Limb (tissue), 2 donors: ENCODE measurements around the gene ARIH1.
"Not testable (repeated sequence)": the region's sequence is repeated elsewhere in the genome, so short reads cannot be mapped to it uniquely, and the experiment has no call there.

Experiments
- DNase-seq, 2 donors: peaks; one replicate each; pipeline ENCODE4 v3.0.0-alpha.2; 2016; ENCODE audit errors: extremely low spot score in 2 of 2

The ARIH1 gene

GRCh38 chr15:72599855-72600464, 125.8 kb downstream of the ARIH1 start:
- DNase-seq: peak in 1 of 2 donors; percentile 42

- DNase-seq: no peak
Observed at GRCh38 chr15:72604794-72605193, 130.7 kb downstream of the ARIH1 start.

DNA sequence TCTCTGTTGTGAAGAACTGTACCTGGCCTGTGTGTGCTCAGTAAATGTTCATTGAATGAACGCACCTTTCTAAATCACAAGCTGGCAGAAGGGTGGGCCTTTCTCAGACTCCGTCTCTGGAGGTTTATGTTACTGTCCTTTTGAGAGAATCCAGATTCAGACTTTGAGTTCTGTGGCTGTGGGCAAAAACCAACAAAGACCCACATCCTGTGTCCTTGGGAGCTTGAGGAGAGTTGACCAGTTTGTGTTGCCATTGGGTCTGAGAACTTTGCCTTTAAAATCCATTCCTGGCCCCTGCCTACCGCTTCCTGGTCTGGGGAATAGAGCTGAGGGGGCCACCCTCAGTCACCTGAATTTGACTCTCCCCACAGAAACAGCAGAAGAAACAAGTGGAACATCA, 134.0 kb downstream of the ARIH1 start:
- DNase-seq: not testable (repeated sequence)

GRCh38 chr15:72609862-72610261, 135.7 kb downstream of the ARIH1 start:
- no peak for DNase-seq

GRCh38 chr15:72612324-72612723, 138.2 kb downstream of the ARIH1 start:
- DNase-seq: not testable (repeated sequence)

DNA sequence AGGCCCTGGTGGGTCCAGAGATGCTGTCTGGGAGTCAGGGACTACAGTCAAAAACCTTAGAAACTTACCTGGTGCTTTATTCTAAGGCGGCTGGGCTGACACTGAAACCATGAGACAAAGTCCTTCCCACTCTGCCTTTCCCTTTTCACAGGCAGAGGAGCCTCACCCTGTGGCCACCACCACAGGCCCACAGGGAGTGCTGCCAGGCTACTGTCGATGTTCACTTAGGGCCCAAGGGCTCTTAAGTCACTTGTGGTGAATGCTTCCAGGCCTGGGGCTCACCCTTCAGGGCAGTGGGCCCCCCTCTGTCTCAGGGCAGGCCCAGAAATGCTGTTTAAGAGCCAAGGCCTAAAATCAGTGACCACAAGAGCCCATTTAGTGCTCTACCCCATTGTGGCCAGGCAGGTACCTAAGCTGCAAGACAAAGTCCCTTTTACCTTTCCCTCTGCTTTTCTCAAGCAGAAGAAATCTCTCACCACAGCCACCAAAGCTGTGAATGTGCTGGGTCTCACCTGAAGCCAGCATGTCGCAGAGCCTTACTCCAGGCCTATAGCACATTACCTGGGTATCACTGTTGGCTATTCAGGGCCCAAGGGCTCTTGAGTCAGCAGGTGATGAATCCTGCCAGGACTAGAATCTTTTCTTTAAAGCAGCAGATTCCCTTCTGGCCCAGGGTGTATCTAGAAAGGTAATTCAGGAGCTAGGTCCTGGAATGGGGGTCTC, 140.8 kb downstream of the ARIH1 start:
- DNase-seq: no peak

- DNase-seq: not testable (repeated sequence)
Observed at GRCh38 chr15:72615533-72616233, 141.6 kb downstream of the ARIH1 start.

GRCh38 chr15:72616491-72617210, 142.5 kb downstream of the ARIH1 start:
- no peak for DNase-seq

DNA sequence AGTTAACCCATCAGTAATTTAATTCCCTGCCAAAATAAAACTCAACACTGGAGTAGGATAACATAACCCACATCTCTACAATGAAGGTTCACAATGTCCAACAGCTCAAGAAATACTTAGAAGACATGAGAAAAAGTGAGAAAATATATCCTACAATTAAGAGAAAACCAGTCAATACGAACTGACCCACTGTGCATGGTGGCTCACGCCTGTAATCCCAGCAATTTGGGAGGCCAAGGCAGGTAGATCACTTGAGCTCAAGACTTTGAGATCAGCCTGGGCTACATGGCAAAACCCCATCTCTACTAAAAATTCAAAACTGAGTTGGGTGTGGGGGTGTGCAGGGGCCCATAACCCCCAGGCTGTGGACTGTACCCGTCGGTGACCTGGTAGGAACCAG, 149.7 kb downstream of the ARIH1 start:
- not testable (repeated sequence) for DNase-seq

- not testable (repeated sequence) for DNase-seq
Observed at GRCh38 chr15:72626153-72626552, 152.0 kb downstream of the ARIH1 start.

DNA sequence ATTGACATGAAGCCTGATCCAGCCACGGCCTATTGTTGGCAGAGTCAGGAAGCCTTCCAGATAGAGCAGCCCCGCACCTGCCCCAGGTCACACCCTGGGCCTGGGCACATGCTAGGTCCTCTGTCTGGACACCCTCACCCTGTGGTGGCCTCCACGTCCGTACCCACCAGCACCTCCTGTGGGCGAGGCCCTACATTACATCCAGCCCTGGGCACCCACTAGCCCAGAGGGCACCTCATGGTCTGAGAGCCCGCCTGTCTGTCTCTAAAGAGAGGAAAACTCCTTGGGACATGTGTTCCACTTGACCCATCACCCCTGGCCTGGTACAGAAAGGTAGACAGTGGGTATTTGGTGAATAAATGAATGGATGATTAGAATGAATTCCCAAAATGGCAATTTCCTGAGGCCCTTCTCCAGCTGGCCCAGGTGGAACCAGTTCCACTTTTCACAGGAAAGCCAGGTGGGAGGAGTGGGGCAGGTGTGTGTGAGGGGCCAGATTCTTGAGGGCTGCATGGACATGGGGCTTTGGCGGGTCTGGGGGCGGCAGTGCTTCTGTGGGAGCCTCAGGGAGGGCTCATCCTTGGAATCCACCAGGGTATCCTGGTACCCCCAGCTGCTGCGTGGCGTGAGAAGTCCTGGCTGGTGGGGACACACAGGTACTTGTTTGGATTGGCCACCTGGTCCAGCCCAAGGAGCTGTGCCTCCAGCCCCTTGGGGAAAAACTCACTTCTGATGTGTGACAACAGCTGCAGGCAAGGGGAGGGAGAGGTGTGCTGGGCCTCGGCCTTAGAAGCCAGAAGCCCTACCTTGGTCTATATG, 154.3 kb downstream of the ARIH1 start:
- not testable (repeated sequence) for DNase-seq

GRCh38 chr15:72629068-72629570, 155.0 kb downstream of the ARIH1 start:
- not testable (repeated sequence) for DNase-seq

DNA sequence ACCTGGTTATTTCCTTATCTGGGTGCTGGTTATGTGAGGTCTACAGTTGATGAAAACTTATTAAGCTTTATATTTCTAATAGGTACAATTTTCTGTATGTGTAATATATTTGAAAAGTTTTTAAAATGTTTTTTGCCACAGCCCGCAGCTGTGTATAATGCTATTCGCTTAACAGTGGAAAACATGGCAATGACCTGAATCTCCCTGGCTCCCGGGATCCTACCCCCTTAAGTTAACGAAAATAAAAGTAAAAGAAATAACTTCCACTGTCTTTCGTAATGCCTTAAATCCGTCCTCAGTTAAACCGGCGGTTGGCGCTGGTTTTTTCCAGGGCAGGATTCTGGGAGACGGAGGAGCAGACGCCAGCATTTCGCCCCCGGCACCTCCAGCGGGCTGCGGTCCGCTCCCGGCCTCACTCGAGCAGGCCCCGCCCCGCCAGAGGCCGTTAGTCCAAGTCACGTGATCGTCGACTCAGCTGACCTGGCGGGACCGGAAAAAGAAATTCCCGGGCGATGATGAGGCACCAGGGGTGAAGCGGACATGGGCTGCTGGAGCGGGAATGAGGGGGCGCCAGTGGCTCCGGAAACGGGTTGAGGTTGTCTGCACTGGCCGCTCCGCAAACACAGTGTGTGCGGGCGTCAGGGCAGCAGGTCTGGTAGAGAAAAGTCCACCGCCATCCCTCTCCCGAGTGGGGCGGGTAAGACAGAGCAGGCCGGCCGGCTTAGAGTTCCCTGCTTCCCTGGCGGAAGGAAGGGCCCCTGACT, 162.6 kb downstream of the ARIH1 start:
- DNase-seq: peak; percentile 21 to 74

DNA sequence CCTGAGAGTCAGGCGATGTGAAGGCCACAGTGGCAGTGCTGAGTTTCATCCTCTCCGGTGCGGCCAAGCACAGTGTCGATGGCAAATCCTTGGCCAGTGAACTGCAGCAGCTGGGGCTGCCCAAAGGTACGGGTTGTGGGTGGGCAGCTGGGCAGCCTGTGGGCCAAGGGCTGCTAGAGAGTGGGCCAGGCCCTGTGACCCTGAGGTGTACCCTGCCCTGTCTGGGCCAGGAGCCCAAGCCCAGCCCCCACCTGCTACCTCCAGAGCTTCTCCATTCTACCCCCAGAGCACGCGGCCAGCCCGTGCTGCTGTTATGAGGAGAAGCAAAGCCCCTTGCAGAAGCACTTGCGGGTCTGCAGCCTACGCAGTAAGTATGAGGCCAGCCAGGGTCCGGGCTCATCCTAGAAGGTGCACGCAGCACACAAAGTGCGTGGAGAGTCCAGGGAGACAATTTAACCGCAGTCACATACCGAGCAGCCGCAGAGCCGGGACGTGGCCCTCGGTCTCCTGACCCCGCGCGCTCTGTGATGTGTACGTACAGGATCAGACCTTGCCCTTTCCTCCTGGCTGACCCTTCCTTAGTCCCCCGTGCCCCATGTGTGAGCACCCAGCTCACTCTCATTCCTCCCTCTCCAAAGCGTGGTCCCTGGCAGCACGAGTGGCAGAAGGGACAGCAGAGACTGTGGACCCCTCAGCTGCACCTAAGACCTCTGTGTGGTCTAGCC, 165.8 kb downstream of the ARIH1 start:
- not testable (repeated sequence) for DNase-seq

DNA sequence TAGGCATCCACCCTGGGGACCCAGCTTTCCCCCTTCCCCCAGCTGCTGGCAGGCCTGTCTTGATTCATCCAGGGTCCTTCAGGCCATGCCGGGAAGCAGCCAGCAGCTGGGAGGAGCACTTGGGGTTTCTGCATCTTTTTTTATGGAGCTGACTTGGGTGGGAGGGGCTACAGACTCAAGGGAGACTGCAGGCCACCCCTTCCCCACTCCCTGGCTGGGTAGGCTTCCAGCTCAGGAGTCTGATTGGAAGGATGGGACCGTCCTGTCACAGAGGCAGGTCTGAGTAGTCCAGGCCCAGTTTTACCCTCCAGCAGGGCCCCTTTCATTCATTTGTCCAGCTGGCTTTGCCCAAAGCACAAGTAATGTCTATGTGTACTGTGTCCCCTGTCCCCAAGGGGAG, 168.1 kb downstream of the ARIH1 start:
- not testable (repeated sequence) for DNase-seq

DNA sequence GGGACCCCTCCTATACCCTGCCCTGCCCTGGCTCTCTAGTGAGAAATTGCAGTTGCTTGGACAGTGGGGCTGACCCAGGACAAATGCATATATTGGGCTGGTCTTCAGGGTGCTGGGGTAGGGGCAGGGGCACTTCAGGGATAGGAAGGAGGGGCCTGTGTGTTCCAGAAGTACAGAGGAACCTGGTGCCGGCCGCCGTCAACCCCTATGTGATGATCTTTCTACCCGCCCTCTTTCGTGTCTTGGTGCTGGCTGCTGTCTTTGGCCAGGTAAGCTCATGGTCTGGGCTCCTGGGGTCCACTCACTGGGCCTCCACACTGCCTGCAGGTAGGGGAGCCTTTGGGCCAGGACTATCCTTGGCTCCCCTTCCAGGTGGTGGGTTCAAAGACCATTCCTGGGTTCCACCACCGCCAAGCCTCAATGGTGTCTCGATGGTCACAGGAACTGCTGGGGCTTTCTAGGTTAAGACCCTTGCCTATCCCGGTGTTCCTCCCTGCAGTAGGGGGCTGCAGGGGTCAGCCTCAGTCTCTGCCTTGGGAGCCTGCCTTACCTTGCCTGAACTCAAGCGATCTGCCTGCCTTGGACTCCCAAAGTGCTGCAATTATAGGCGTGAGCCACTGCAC, 174.6 kb downstream of the ARIH1 start:
- DNase-seq: not testable (repeated sequence)
